SK-N-SH (cell line): ENCODE results near the gene KHNYN. TPM values are rescaled to one million over a fixed set of nuclear protein-coding genes. Genes with fewer than 3 reads are reported as not detected.

Experiments
- CTCF ChIA-PET: fragments of 300-600, 350-600 bp; formaldehyde crosslinking; extraction: SDS; loops from one replicate; lab custom pipeline; 2021; lab: Yijun Ruan, JAX
- POLR2A ChIA-PET: fragments of 350-600 bp; sonication (Branson Sonifier 250); formaldehyde crosslinking; extraction: SDS; loops from one replicate; lab custom pipeline; 2020; ENCODE audit warnings: antibody characterized with exemption, inconsistent platforms; lab: Yijun Ruan, JAX
- DNase-seq: peaks from one replicate; pipeline ENCODE4 v3.0.0; 2012
- H2AFZ ChIP-seq: fragments of 200-600 bp; sonication (generic); 2 replicates; pipeline ENCODE4 v1.8.1; 2016; ENCODE audit warnings: antibody characterized with exemption, mild to moderate bottlenecking, low read depth
- H3F3A ChIP-seq: fragments of 200-600 bp; sonication (generic); replicated peaks from 2 replicates; pipeline ENCODE3; 2016; ENCODE audit warnings: antibody characterized with exemption, mild to moderate bottlenecking; ENCODE audit not compliant: insufficient read depth
- H3K27ac ChIP-seq, 2 experiments: fragments of 200-500 bp in 1 of 2; fragments of 200-600 bp in 1 of 2; sonication (Bioruptor generic) in 1 of 2; sonication (generic), shearing (Covaris generic) in 1 of 2; 2 replicates each; pipeline versions ENCODE4 v1.5.1 to v1.6.1; 2014 to 2016; ENCODE audit warnings: low read depth in 2 of 2, inconsistent platforms in 1 of 2, low read length in 1 of 2, mild to moderate bottlenecking in 1 of 2, mixed read lengths in 1 of 2
- H3K27me3 ChIP-seq: fragments of 200-600 bp; sonication (generic), shearing (Covaris generic); 2 replicates; pipeline ENCODE4 v1.6.1; 2016; ENCODE audit warnings: mixed run types; ENCODE audit not compliant: insufficient read depth
- H3K36me3 ChIP-seq, 2 experiments: fragments of 200-500 bp in 1 of 2; fragments of 200-600 bp in 1 of 2; sonication (Bioruptor generic) in 1 of 2; sonication (generic) in 1 of 2; replicated peaks in 1 of 2; 2 replicates each; pipeline versions ENCODE3 to v1.5.1; 2014 to 2016; ENCODE audit warnings: low read length in 1 of 2, mild to moderate bottlenecking in 1 of 2; ENCODE audit not compliant: insufficient read depth in 2 of 2, control insufficient read depth in 1 of 2
- H3K4me1 ChIP-seq, 2 experiments: fragments of 200-500 bp in 1 of 2; fragments of 200-600 bp in 1 of 2; sonication (Bioruptor generic) in 1 of 2; sonication (generic), shearing (Covaris generic) in 1 of 2; 2 replicates each; pipeline versions ENCODE4 v1.5.1 to v1.6.1; 2014 to 2016; ENCODE audit warnings: low read depth in 1 of 2, low read length in 1 of 2, mixed run types in 1 of 2; ENCODE audit not compliant: insufficient read depth in 2 of 2, control insufficient read depth in 1 of 2
- H3K4me2 ChIP-seq: fragments of 200-600 bp; sonication (generic), shearing (Covaris generic); 2 replicates; pipeline ENCODE4 v1.6.1; 2017; ENCODE audit warnings: mixed run types
- H3K4me3 ChIP-seq, 2 experiments: fragments of 200-500 bp in 1 of 2; fragments of 200-600 bp in 1 of 2; sonication (Bioruptor generic) in 1 of 2; sonication (generic), shearing (Covaris generic) in 1 of 2; 2 replicates each; pipeline versions ENCODE4 v1.5.1 to v1.8.1; 2014 to 2016; ENCODE audit warnings: low read depth in 2 of 2, inconsistent platforms in 1 of 2, low read length in 1 of 2, mild to moderate bottlenecking in 1 of 2, mixed read lengths in 1 of 2, moderate library complexity in 1 of 2
- H3K79me2 ChIP-seq: fragments of 200-600 bp; sonication (generic); 2 replicates; pipeline ENCODE4 v1.8.1; 2017; ENCODE audit warnings: mild to moderate bottlenecking; ENCODE audit not compliant: insufficient read depth
- H3K9ac ChIP-seq: fragments of 200-600 bp; sonication (generic); 2 replicates; pipeline ENCODE4 v1.6.1; 2017; ENCODE audit warnings: mixed run types
- H3K9me2 ChIP-seq: fragments of 200-600 bp; sonication (generic); 2 replicates; pipeline ENCODE4 v1.6.1; 2017; ENCODE audit warnings: mixed run types
- H3K9me3 ChIP-seq: fragments of 200-600 bp; sonication (generic); 2 replicates; pipeline ENCODE4 v1.6.1; 2017; ENCODE audit warnings: mixed run types, mild to moderate bottlenecking, moderate library complexity
- H4K20me1 ChIP-seq: fragments of 200-600 bp; sonication (generic); 2 replicates; pipeline ENCODE4 v1.6.1; 2017; ENCODE audit warnings: mild to moderate bottlenecking, mixed run types; ENCODE audit not compliant: insufficient read depth
- ELF1 ChIP-seq: IDR thresholded peaks from 2 replicates; pipeline ENCODE4 v1.4.0; 2012
- EP300 ChIP-seq, 2 experiments: IDR thresholded peaks; 2 replicates each; pipeline versions ENCODE4 v1.4.0 to v1.6.1; 2012; ENCODE audit warnings: borderline replicate concordance in 1 of 2, low read depth in 1 of 2, low read length in 1 of 2
- FOXJ3 ChIP-seq: sonication (generic); formaldehyde crosslinking; IDR thresholded peaks from 2 replicates; pipeline ENCODE4 v1.5.1; 2020; ENCODE audit warnings: mild to moderate bottlenecking, missing genetic modification reagents
- GATA2 ChIP-seq: sonication (generic); formaldehyde crosslinking; IDR thresholded peaks from 2 replicates; pipeline ENCODE4 v1.5.0; 2020; ENCODE audit warnings: mild to moderate bottlenecking, missing genetic modification reagents
- JUND ChIP-seq: IDR thresholded peaks from 2 replicates; pipeline ENCODE4 v1.4.0; 2012
- MXI1 ChIP-seq: IDR thresholded peaks from 2 replicates; pipeline ENCODE4 v1.6.1; 2012; ENCODE audit warnings: mild to moderate bottlenecking, low read depth, low read length, improper control_type of control experiment
- RAD21 ChIP-seq: IDR thresholded peaks from 2 replicates; pipeline ENCODE4 v1.6.1; 2012; ENCODE audit warnings: mild to moderate bottlenecking, low read length
- RXRA ChIP-seq: IDR thresholded peaks from 2 replicates; pipeline ENCODE4 v1.4.0; 2012; ENCODE audit warnings: low read depth, mild to moderate bottlenecking, borderline replicate concordance
- SIN3A ChIP-seq: IDR thresholded peaks from 2 replicates; pipeline ENCODE4 v1.6.1; 2012; ENCODE audit warnings: low read depth, mild to moderate bottlenecking, low read length, moderate library complexity, borderline replicate concordance
- TAF1 ChIP-seq: IDR thresholded peaks from 2 replicates; pipeline ENCODE4 v1.6.1; 2012; ENCODE audit warnings: low read depth, mild to moderate bottlenecking, low read length, moderate library complexity, borderline replicate concordance
- TEAD4 ChIP-seq: IDR thresholded peaks from 2 replicates; pipeline ENCODE4 v1.4.0; 2012; ENCODE audit warnings: mild to moderate bottlenecking, borderline replicate concordance; ENCODE audit not compliant: insufficient read depth
- WGBS: methylation state at CpG from one replicate; pipeline ENCODE4 v1.1.6; 2017; ENCODE audit warnings: low lambda C conversion rate; 5-methylcytosine and 5-hydroxymethylcytosine counted together
- polyA plus RNA-seq, 3 experiments: library from polyadenylated mRNA; depleted of rRNA; stranded (reverse); fragments of >200 nt; gene quantifications; 2 replicates each; pipeline ENCODE4 v1.2.3, GENCODE V29; 2012

Gene KHNYN
- polyA plus RNA-seq, 1 of the 3 experiments (the other 2 are of a cell fraction) = 18.3 TPM

- Histone ChIP-seq H3K9ac (no peak overlapping the region), H3K9me3 (no peaks in the 10 kb centered on the region), H2AFZ (no peak overlapping the region), H3K36me3 (no peaks in the 10 kb centered on the region), H3K4me1 (peaks cover 0 to 32% of the 10 kb centered on the region in 2 experiments; a peak in 1 of 4 replicates), H4K20me1 (no peaks in the 10 kb centered on the region), H3K27ac (no peak overlapping the region), H3K9me2 (no peaks in the 10 kb centered on the region), H3F3A (peaks cover 7% of the 10 kb centered on the region), H3K27me3 (no peaks in the 10 kb centered on the region), H3K79me2 (no peaks in the 10 kb centered on the region), H3K4me2 (peak overlapping the region; percentile 86), H3K4me3 (peak overlapping the region; percentile 66 to 73)
- DNase-seq = no peak
- POLR2A ChIA-PET = interaction anchor here (1.1 kb wide), 1 partner anchor 9 kb away, joined by 3 read pairs; no protein-coding TSS in a partner anchor
- WGBS = 87% methylated on average over 4 of the region's 4 CpGs
- CTCF ChIA-PET = interaction anchor here (0.9 to 5.6 kb wide), 5 partner anchors 12 to 66 kb away, joined by 4 to 35 read pairs (median 15); no protein-coding TSS in a partner anchor
- TF ChIP-seq TEAD4 = no peak
- TF ChIP-seq RAD21 = no peak
- no peak for TF ChIP-seq EP300 (IDR thresholded peaks at IDR 0.05; ENCODE audit: borderline replicate concordance in 1 of 2, low read depth in 1 of 2, low read length in 1 of 2)
- no peak for TF ChIP-seq ELF1
- TF ChIP-seq MXI1 = no peak
- TF ChIP-seq JUND = no peak
- no peak for TF ChIP-seq RXRA
Observed at GRCh38 chr14:24399999-24400718, 29.6 kb upstream of the KHNYN start.

DNA sequence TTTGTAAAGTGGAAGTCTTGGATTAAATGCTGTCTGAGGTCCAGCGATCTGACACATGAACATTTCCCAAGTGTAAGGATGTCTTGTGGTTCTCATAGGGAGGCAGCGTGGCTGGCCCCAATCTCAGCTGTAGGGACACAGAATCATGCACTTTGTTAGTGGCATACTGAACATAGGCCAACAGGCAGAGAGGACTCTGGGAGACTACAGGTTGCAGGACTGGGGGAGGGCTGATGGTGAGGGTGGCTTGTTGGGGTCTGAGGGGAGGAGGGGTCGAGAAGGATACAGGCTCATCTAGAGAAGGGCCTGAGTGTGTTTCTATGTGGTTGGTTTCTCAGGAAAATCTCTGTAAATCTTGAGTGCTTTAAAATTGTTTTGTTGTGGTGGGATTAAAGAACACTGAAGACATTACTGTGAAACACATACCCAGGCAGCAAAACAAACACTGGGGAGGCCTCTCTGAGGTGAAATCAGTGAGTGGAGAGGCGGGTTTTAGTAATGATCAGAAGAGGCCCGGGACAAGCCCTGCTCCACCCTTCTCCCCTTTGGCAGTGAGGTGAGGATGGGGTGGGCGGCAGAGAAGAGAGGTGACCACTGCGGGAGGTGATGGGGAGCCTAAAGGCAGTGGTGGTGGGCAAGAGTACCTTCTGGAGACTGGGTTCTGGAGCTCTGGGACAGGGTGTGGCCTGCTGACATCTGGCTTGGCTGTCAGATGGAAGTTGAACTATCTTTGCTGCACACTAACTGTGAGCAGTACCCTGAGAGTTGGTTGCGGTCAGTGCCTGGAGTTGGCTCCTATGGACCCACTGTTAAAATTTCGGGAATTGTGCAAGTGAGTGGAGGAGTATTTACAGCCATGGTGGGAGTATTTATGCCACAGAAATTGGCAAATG, 27.7 kb upstream of the KHNYN start:
- ChIA-PET CTCF (interaction anchor here (0.8 to 5.8 kb wide), 7 partner anchors 8 to 69 kb away, joined by 3 to 38 read pairs (median 23); partner anchors contain the start of genes CBLN3 and KHNYN), POLR2A (no interaction called here)
- Histone ChIP-seq H3K4me3 (no peak overlapping the region), H3F3A (peaks cover 7% of the 10 kb centered on the region), H3K79me2 (no peaks in the 10 kb centered on the region), H3K9ac (no peak overlapping the region), H4K20me1 (no peaks in the 10 kb centered on the region), H3K27ac (no peak overlapping the region), H3K4me2 (no peak overlapping the region), H3K27me3 (no peaks in the 10 kb centered on the region), H3K4me1 (peaks cover 0 to 32% of the 10 kb centered on the region in 2 experiments; a peak in 1 of 4 replicates), H3K9me2 (no peaks in the 10 kb centered on the region), H3K9me3 (no peaks in the 10 kb centered on the region), H2AFZ (no peak overlapping the region), H3K36me3 (no peaks in the 10 kb centered on the region)
- TF ChIP-seq RAD21 (no peak), TAF1 (no peak), GATA2 (CRISPR knock-in tag) (no peak), FOXJ3 (CRISPR knock-in tag) (no peak), SIN3A (no peak), TEAD4 (no peak)
- DNase-seq = no peak
- WGBS = 72% methylated on average over 8 of the region's 9 CpGs
